Ascending aorta (tissue), 2 donors: Measurements from ENCODE around the gene PACRG. TPM values are rescaled to one million over a fixed set of nuclear protein-coding genes. Genes with fewer than 3 reads are reported as not detected.

ENCODE experiments used
- DNase-seq, 2 donors: peaks; one replicate each; pipeline ENCODE4 v3.0.0-alpha.2; 2019; ENCODE audit warnings: low spot score in 2 of 2
- H3K27ac ChIP-seq, 2 donors: fragments of 200-600 bp; sonication (generic); one replicate each; pipeline ENCODE4 v1.5.1; 2016 to 2017; ENCODE audit warnings: mild to moderate bottlenecking in 1 of 2
- H3K27me3 ChIP-seq: fragments of 200-600 bp; sonication (generic); one replicate; pipeline ENCODE4 v1.5.1; 2017
- H3K36me3 ChIP-seq, 2 donors: fragments of 200-600 bp; sonication (generic); one replicate each; pipeline ENCODE4 v1.5.1; 2016
- H3K4me1 ChIP-seq, 2 donors: fragments of 200-600 bp; sonication (generic); one replicate each; pipeline ENCODE4 v1.5.1; 2016 to 2017; ENCODE audit warnings: mild to moderate bottlenecking in 1 of 2
- H3K4me3 ChIP-seq, 2 donors: fragments of 200-600 bp; sonication (generic); one replicate each; pipeline ENCODE4 v1.5.1; 2016 to 2017; ENCODE audit warnings: mild to moderate bottlenecking in 1 of 2
- H3K9me3 ChIP-seq, 2 donors: fragments of 200-600 bp; sonication (generic); one replicate each; pipeline ENCODE4 v1.5.1; 2016
- CTCF ChIP-seq, 3 experiments: fragments of 200-600 bp in 2 of 3; fragments of 450-650 bp in 1 of 3; sonication (generic) in 2 of 3; IDR thresholded peaks; one replicate each; pipeline ENCODE4 v1.5.1; 2016 to 2019; ENCODE audit warnings: antibody characterized with exemption in 3 of 3, mild to moderate bottlenecking in 1 of 3, moderate library complexity in 1 of 3
- intact Hi-C: fragments of 100-400 bp; cut with DNase I; formaldehyde crosslinking; loops from one replicate; pipeline ENCODE4 v1.15.1; 2023
- total RNA-seq: library from RNA; depleted of rRNA; stranded (reverse); fragments of >200 nt; gene quantifications from one replicate; pipeline ENCODE4 v1.1.0, GENCODE V29; 2016

Gene PACRG
- total RNA-seq, 1 donor from 2014 or later = not detected

DNA sequence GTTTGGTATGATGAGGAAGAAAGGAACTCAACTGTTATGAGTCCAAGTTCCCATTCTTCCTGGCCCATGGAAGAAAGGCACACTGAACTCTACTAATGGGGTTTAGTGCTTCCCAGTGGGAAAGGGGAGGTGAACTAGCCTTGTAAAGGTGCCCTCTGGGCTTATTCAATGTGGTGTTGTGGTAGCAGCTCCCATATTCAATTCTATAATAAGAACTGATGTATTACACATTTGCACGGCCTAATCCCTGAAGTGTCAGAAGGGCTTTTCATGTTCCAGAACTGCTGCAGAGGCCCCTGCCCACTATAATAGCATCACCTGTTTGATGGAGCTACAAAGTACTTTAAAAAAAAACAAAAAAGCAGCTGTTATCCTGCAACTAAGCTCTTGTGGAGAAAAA lies 17.4 kb upstream of the PACRG start:
- Histone ChIP-seq H3K27me3 (no peaks in the 10 kb centered on the region), H3K36me3 (no peaks in the 10 kb centered on the region), H3K4me3 (no peak overlapping the region), H3K4me1 (no peaks in the 10 kb centered on the region), H3K9me3 (no peaks in the 10 kb centered on the region), H3K27ac (no peak overlapping the region)
- DNase-seq = no peak
- intact Hi-C loops = no loop called here
- TF ChIP-seq CTCF (IDR thresholded peaks at IDR 0.05) = no peak

- Histone ChIP-seq H3K9me3 (no peaks in the 10 kb centered on the region), H3K36me3 (no peaks in the 10 kb centered on the region), H3K4me1 (no peaks in the 10 kb centered on the region), H3K4me3 (no peak overlapping the region), H3K27me3 (no peaks in the 10 kb centered on the region), H3K27ac (no peak overlapping the region)
- no peak for DNase-seq
- intact Hi-C loops = no loop called here
- no peak for TF ChIP-seq CTCF (IDR thresholded peaks at IDR 0.05)
These were observed 16.8 kb upstream of the PACRG start for GRCh38 chr6:162710936-162711335.

DNA sequence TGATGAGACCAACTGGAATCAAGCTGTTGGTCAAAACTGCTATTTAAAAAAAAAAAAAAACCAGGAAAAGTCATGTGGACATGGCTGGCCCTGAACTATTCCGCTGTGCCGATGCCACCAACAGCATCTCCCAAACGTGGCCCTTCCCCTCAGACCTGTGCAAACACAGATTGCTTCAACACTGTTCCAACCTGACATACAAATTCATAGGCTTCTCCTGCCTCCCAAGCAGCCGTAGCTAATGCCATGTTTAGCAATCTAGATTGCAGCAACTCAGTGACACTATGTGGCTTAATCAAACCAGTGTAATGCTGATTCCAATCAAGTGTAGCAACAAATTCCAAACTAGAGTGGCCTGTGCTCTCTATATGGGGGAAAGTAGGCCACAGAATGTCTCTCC lies 16.4 kb upstream of the PACRG start:
- TF ChIP-seq CTCF (IDR thresholded peaks at IDR 0.05) = no peak
- no peaks in the 10 kb centered on the region for H3K4me1 ChIP-seq
- no peaks in the 10 kb centered on the region for H3K9me3 ChIP-seq
- no peak for DNase-seq
- H3K27me3 ChIP-seq = no peaks in the 10 kb centered on the region
- no peak overlapping the region for H3K4me3 ChIP-seq
- no peak overlapping the region for H3K27ac ChIP-seq
- no peaks in the 10 kb centered on the region for H3K36me3 ChIP-seq
- intact Hi-C loops = no loop called here

DNA sequence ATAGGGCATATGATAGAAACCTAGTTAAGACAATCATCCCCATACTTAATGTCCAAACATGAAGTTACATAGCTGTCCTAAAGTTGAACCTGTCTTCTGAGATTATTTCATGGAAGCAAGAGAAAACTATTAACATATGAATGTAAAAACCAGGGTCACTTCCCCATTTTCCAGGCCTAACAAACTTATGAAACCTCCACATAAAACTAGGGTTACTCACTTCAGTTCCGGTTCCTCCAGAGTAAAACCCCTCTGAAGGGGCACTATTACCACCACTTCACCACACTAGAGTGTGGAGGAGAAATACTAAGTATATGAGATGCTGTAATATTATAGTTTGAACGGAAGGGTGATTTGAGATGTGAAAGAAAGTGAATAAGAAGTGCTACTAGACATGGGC lies 15.1 kb upstream of the PACRG start:
- Histone ChIP-seq H3K4me3 (no peak overlapping the region), H3K27me3 (no peaks in the 10 kb centered on the region), H3K27ac (no peak overlapping the region), H3K36me3 (no peaks in the 10 kb centered on the region), H3K4me1 (no peaks in the 10 kb centered on the region), H3K9me3 (no peaks in the 10 kb centered on the region)
- TF ChIP-seq CTCF (IDR thresholded peaks at IDR 0.05) = no peak
- DNase-seq = no peak
- intact Hi-C loops = no loop called here

DNA sequence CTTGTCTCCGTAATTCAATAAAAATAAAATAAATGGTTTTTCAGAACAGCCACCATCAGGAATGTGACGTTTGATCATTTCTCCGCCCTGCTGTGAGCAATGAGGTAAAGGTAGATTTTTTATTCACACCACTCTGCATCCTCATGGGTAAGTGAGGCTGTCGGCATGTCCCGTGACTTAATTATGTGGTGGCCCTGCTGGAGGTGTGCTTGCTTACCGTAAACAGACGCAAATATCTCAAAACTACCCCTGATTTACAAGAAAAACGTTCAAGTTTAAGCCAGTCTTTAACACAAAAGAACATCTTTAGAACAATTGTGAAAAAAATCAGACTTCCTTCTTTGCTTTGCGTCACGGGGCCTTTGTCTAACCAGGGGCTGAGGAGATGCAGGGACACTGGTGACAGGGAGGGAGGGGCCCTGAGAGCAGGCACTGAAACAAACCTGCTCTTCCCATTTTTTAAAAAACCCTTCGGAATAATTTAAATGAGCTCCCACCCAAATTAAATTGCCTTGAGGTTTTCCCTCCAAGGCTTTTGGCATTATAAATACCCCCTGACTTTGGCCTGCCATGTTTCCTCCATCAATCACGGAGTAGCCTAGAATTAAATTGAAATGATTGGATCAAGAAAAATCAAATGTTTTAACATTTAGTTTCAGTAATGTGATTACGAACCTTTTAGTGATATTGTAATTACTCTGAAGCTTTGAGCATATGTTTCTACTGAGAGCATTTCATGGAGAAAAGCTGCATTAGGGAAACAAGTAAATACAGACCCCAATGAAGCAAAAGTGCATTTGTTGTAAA lies 13.6 kb upstream of the PACRG start:
- DNase-seq = no peak
- Histone ChIP-seq H3K4me1 (no peaks in the 10 kb centered on the region), H3K36me3 (no peaks in the 10 kb centered on the region), H3K27ac (no peak overlapping the region), H3K27me3 (no peaks in the 10 kb centered on the region), H3K4me3 (no peak overlapping the region), H3K9me3 (no peaks in the 10 kb centered on the region)
- intact Hi-C loops = no loop called here
- TF ChIP-seq CTCF (IDR thresholded peaks at IDR 0.05) = no peak
